IMR-90 (cell line): Measurements from ENCODE around the gene OR6B3. TPM values are rescaled to one million over a fixed set of nuclear protein-coding genes. Genes with fewer than 3 reads are reported as not detected.

Experiments used
- ATAC-seq: fragments of 200-7000 bp; cut with Tn5 transposase; 2 replicates; pipeline ENCODE4 v1.9.1; 2020; ENCODE audit warnings: low read depth, mild to moderate bottlenecking, moderate library complexity
- BruUV-seq: library from RNA; stranded (reverse); fragments of 400-500 nt; replicated peaks from 2 replicates; lab custom pipeline; 2021; lab: Mats Ljungman, UMichigan
- CTCF ChIA-PET: fragments of 300-600 bp; formaldehyde crosslinking; extraction: SDS; loops from one replicate; lab custom pipeline; 2021; ENCODE audit warnings: antibody characterized with exemption; lab: Yijun Ruan, JAX
- POLR2A ChIA-PET: fragments of 300-600 bp; sonication (Branson Sonifier 250); formaldehyde crosslinking; loops from one replicate; lab custom pipeline; 2022; ENCODE audit warnings: antibody characterized with exemption; ENCODE audit not compliant: unreplicated experiment; lab: Charles Lee
- DNase-seq: peaks from one replicate; pipeline ENCODE4 v3.0.0; 2013
- H2AFZ ChIP-seq: replicated peaks from 2 replicates; pipeline ENCODE3; 2013; ENCODE audit warnings: low read length, mild to moderate bottlenecking; ENCODE audit not compliant: poor library complexity
- H2AK5ac ChIP-seq: 2 replicates; pipeline ENCODE4 v1.6.1; 2013; ENCODE audit warnings: low read depth, low read length, inconsistent platforms
- H2AK9ac ChIP-seq: replicated peaks from 2 replicates; pipeline ENCODE3; 2013; ENCODE audit warnings: mild to moderate bottlenecking, low read depth, low read length, moderate library complexity; ENCODE audit not compliant: poor library complexity
- H2BK120ac ChIP-seq: 2 replicates; pipeline ENCODE4 v1.6.1; 2013; ENCODE audit warnings: low read depth, low read length, inconsistent platforms
- H2BK15ac ChIP-seq: 3 replicates; pipeline ENCODE4 v1.6.1; 2013; ENCODE audit warnings: low read depth, low read length, inconsistent platforms
- H2BK20ac ChIP-seq: 2 replicates; pipeline ENCODE4 v1.6.1; 2013; ENCODE audit warnings: low read depth, mild to moderate bottlenecking, inconsistent platforms, low read length, moderate library complexity
- H2BK5ac ChIP-seq: 2 replicates; pipeline ENCODE4 v1.6.1; 2013; ENCODE audit warnings: mild to moderate bottlenecking, low read depth, low read length, inconsistent platforms; ENCODE audit not compliant: poor library complexity, severe bottlenecking
- H3K14ac ChIP-seq: replicated peaks from 2 replicates; pipeline ENCODE4 v1.6.1; 2013; ENCODE audit warnings: low read depth, low read length, inconsistent platforms
- H3K18ac ChIP-seq: 2 replicates; pipeline ENCODE4 v1.6.1; 2013; ENCODE audit warnings: low read depth, low read length, control low read depth
- H3K23ac ChIP-seq: 2 replicates; pipeline ENCODE4 v1.6.1; 2013; ENCODE audit warnings: low read depth, low read length, inconsistent platforms
- H3K27ac ChIP-seq: 2 replicates; pipeline ENCODE4 v1.5.1; 2013; ENCODE audit warnings: mild to moderate bottlenecking, control low read depth, low read length; ENCODE audit not compliant: insufficient read depth
- H3K27me3 ChIP-seq: 2 replicates; pipeline ENCODE4 v1.6.1; 2013; ENCODE audit warnings: low read length; ENCODE audit not compliant: control insufficient read depth, insufficient read depth
- H3K36me3 ChIP-seq: 2 replicates; pipeline ENCODE4 v1.6.1; 2013; ENCODE audit warnings: low read length, mixed read lengths; ENCODE audit not compliant: control insufficient read depth, insufficient read depth
- H3K4ac ChIP-seq: 2 replicates; pipeline ENCODE4 v1.6.1; 2013; ENCODE audit warnings: low read depth, low read length, inconsistent platforms
- H3K4me1 ChIP-seq: 2 replicates; pipeline ENCODE4 v1.6.1; 2013; ENCODE audit warnings: low read length, mixed read lengths; ENCODE audit not compliant: control insufficient read depth, insufficient read depth
- H3K4me2 ChIP-seq: 2 replicates; pipeline ENCODE4 v1.6.1; 2013; ENCODE audit warnings: low read depth, mild to moderate bottlenecking, control low read depth, low read length, moderate library complexity
- H3K4me3 ChIP-seq: 2 replicates; pipeline ENCODE4 v1.5.1; 2013; ENCODE audit warnings: low read depth, mild to moderate bottlenecking, control low read depth, low read length, moderate library complexity; ENCODE audit not compliant: insufficient read depth
- H3K56ac ChIP-seq: 2 replicates; pipeline ENCODE4 v1.6.1; 2013; ENCODE audit warnings: low read length, inconsistent platforms; ENCODE audit not compliant: insufficient read depth; ENCODE audit errors: extremely low read depth
- H3K79me1 ChIP-seq, 2 experiments: 2 replicates each; pipeline ENCODE4 v1.6.1; 2013; ENCODE audit warnings: low read length in 2 of 2, inconsistent platforms in 1 of 2, low read depth in 1 of 2
- H3K9ac ChIP-seq: 2 replicates; pipeline ENCODE4 v1.6.1; 2013; ENCODE audit warnings: low read depth, low read length, control low read depth
- H3K9me1 ChIP-seq: 2 replicates; pipeline ENCODE4 v1.6.1; 2013; ENCODE audit warnings: low read length, inconsistent platforms; ENCODE audit not compliant: insufficient read depth
- H3K9me3 ChIP-seq: 2 replicates; pipeline ENCODE4 v1.6.1; 2013; ENCODE audit warnings: low read length; ENCODE audit not compliant: control insufficient read depth, insufficient read depth
- H4K20me1 ChIP-seq: 2 replicates; pipeline ENCODE4 v1.6.1; 2013; ENCODE audit warnings: low read length, inconsistent platforms; ENCODE audit not compliant: insufficient read depth
- H4K5ac ChIP-seq: 2 replicates; pipeline ENCODE4 v1.6.1; 2013; ENCODE audit warnings: mild to moderate bottlenecking, low read depth, low read length, control low read depth
- H4K8ac ChIP-seq, 2 experiments: 2 replicates each; pipeline ENCODE4 v1.6.1; 2013; ENCODE audit warnings: low read depth in 2 of 2, low read length in 2 of 2, control low read depth in 1 of 2, inconsistent platforms in 1 of 2
- H4K91ac ChIP-seq: 2 replicates; pipeline ENCODE4 v1.6.1; 2013; ENCODE audit warnings: low read depth, low read length, inconsistent platforms; ENCODE audit not compliant: insufficient read depth
- BHLHE40 ChIP-seq: fragments of 150-350 bp; IDR thresholded peaks from 2 replicates; pipeline ENCODE4 v1.6.1; 2016; ENCODE audit warnings: mild to moderate bottlenecking, low read depth, low read length
- CHD1 ChIP-seq: IDR thresholded peaks from 2 replicates; pipeline ENCODE4 v1.6.1; 2012; ENCODE audit warnings: low read depth, low read length, improper control_type of control experiment
- ELK1 ChIP-seq: fragments of 150-350 bp; IDR thresholded peaks from 2 replicates; pipeline ENCODE4 v1.6.1; 2016; ENCODE audit warnings: low read depth, mild to moderate bottlenecking, low read length, moderate library complexity, borderline replicate concordance
- FOS ChIP-seq: fragments of 150-350 bp; IDR thresholded peaks from 2 replicates; pipeline ENCODE4 v1.6.1; 2016; ENCODE audit warnings: low read depth, low read length
- MAFK ChIP-seq: IDR thresholded peaks from 2 replicates; pipeline ENCODE4 v1.6.1; 2012; ENCODE audit warnings: low read depth, low read length, improper control_type of control experiment
- MAZ ChIP-seq: IDR thresholded peaks from 2 replicates; pipeline ENCODE4 v1.6.1; 2012; ENCODE audit warnings: low read depth, mild to moderate bottlenecking, low read length, improper control_type of control experiment, moderate library complexity, borderline replicate concordance
- MXI1 ChIP-seq: IDR thresholded peaks from 2 replicates; pipeline ENCODE4 v1.6.1; 2012; ENCODE audit warnings: low read depth, mild to moderate bottlenecking, low read length, moderate library complexity, borderline replicate concordance
- NFE2L2 ChIP-seq: fragments of 150-350 bp; IDR thresholded peaks from 2 replicates; pipeline ENCODE4 v1.6.1; 2016; ENCODE audit warnings: low read depth, mild to moderate bottlenecking, low read length
- POLR2A ChIP-seq: IDR thresholded peaks from 2 replicates; pipeline ENCODE4 v1.6.1; 2012; ENCODE audit warnings: mild to moderate bottlenecking, low read depth, low read length
- RAD21 ChIP-seq: IDR thresholded peaks from 2 replicates; pipeline ENCODE4 v1.6.1; 2012; ENCODE audit warnings: low read length, improper control_type of control experiment
- RCOR1 ChIP-seq: IDR thresholded peaks from 2 replicates; pipeline ENCODE4 v1.6.1; 2012; ENCODE audit warnings: mild to moderate bottlenecking, low read length, improper control_type of control experiment; ENCODE audit not compliant: insufficient replicate concordance
- RFX5 ChIP-seq: IDR thresholded peaks from 2 replicates; pipeline ENCODE4 v1.8.0; 2012; ENCODE audit warnings: low read depth, mild to moderate bottlenecking, low read length, moderate library complexity
- SMC3 ChIP-seq: fragments of 150-350 bp; IDR thresholded peaks from 2 replicates; pipeline ENCODE4 v1.6.1; 2016; ENCODE audit warnings: low read depth, mild to moderate bottlenecking, antibody characterized with exemption, low read length, moderate library complexity
- WGBS, 2 experiments: methylation state at CpG; one replicate each; pipeline versions ENCODE4 v1.1.5 to v1.1.7; 2013; ENCODE audit warnings: missing lambda C conversion rate in 2 of 2; ENCODE audit not compliant: insufficient read length in 1 of 2; ENCODE audit errors: extremely low coverage in 2 of 2; 5-methylcytosine and 5-hydroxymethylcytosine counted together
- dilution Hi-C: fragments of 300-500 bp; cut with HindIII; formaldehyde crosslinking; loops from one replicate; pipeline ENCODE4 v1.14.3; 2018; ENCODE audit warnings: low sequenced_read_pairs; ENCODE audit not compliant: unreplicated experiment
- in situ Hi-C: fragments of 300-500 bp; cut with MboI; formaldehyde crosslinking; loops from 3 replicates; pipeline ENCODE4 v1.14.3; 2019; ENCODE audit warnings: low sequenced_read_pairs, inconsistent platforms, mixed read lengths
- intact Hi-C: fragments of 100-400 bp; cut with micrococcal nuclease; formaldehyde crosslinking; loops from 2 replicates; pipeline ENCODE4 v1.10.0; 2022
- polyA plus RNA-seq, 3 experiments: library from polyadenylated mRNA; depleted of rRNA; stranded (reverse); fragments of >200 nt; gene quantifications; 2 replicates each; pipeline ENCODE4 v1.2.3, GENCODE V29; 2012; ENCODE audit warnings: low replicate concordance in 1 of 3
- total RNA-seq: library from RNA; depleted of rRNA; stranded (reverse); fragments of >200 nt; gene quantifications from 2 replicates; pipeline ENCODE4 v1.2.3, GENCODE V29; 2012
- TF ChIP-seq, protein P1 (sequence below): conservative IDR thresholded peaks from 2 replicates; pipeline ENCODE4 v1.5.1; 2012; ENCODE audit warnings: mild to moderate bottlenecking, low read depth, low read length, improper control_type of control experiment
- TF ChIP-seq, protein P2 (sequence below): fragments of 150-350 bp; IDR thresholded peaks from 2 replicates; pipeline ENCODE4 v1.6.1; 2017; ENCODE audit warnings: mild to moderate bottlenecking, antibody characterized with exemption, low read length, low read depth

OR6B3 gene
- total and polyA plus RNA-seq, 2 of the 4 experiments (the other 2 are of a cell fraction), result not detected

- intact Hi-C loops, result no loop called here
- POLR2A ChIA-PET, result no interaction called here
- no peak for TF ChIP-seq BHLHE40
- TF ChIP-seq NFE2L2, result no peak
- TF ChIP-seq RFX5, result no peak
- TF ChIP-seq MAZ, result no peak
- no peak for TF ChIP-seq CHD1
- TF ChIP-seq MAFK, result no peak
- no peak for TF ChIP-seq RAD21
- TF ChIP-seq SMC3, result no peak
- no peak for TF ChIP-seq MXI1
- no peak for TF ChIP-seq RCOR1
- TF ChIP-seq, protein P1, sequence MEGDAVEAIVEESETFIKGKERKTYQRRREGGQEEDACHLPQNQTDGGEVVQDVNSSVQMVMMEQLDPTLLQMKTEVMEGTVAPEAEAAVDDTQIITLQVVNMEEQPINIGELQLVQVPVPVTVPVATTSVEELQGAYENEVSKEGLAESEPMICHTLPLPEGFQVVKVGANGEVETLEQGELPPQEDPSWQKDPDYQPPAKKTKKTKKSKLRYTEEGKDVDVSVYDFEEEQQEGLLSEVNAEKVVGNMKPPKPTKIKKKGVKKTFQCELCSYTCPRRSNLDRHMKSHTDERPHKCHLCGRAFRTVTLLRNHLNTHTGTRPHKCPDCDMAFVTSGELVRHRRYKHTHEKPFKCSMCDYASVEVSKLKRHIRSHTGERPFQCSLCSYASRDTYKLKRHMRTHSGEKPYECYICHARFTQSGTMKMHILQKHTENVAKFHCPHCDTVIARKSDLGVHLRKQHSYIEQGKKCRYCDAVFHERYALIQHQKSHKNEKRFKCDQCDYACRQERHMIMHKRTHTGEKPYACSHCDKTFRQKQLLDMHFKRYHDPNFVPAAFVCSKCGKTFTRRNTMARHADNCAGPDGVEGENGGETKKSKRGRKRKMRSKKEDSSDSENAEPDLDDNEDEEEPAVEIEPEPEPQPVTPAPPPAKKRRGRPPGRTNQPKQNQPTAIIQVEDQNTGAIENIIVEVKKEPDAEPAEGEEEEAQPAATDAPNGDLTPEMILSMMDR, result no peak
- TF ChIP-seq FOS, result no peak
- TF ChIP-seq POLR2A, result no peak
- TF ChIP-seq, protein P2, sequence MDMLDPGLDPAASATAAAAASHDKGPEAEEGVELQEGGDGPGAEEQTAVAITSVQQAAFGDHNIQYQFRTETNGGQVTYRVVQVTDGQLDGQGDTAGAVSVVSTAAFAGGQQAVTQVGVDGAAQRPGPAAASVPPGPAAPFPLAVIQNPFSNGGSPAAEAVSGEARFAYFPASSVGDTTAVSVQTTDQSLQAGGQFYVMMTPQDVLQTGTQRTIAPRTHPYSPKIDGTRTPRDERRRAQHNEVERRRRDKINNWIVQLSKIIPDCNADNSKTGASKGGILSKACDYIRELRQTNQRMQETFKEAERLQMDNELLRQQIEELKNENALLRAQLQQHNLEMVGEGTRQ, result no peak
- no peak for TF ChIP-seq ELK1
Observed at GRCh38 chr2:240095556-240096523, 42.5 kb upstream of the OR6B3 start.

More at GRCh38 chr2:240095556-240096523, 42.5 kb upstream of the OR6B3 start:
- Histone ChIP-seq H2AFZ (no peak overlapping the region), H4K20me1 (no peaks in the 10 kb centered on the region), H3K4me2 (no peak overlapping the region), H3K79me1 (no peaks in the 10 kb centered on the region), H2BK20ac (no peak overlapping the region), H3K9ac (no peak overlapping the region), H2BK120ac (no peak overlapping the region), H2AK9ac (peak overlapping the region; percentile 55), H3K9me1 (no peaks in the 10 kb centered on the region), H4K91ac (no peak overlapping the region), H3K14ac (no peak overlapping the region), H3K4me1 (no peaks in the 10 kb centered on the region), H3K9me3 (no peaks in the 10 kb centered on the region), H2AK5ac (no peak overlapping the region), H3K27me3 (peaks cover 22% of the 10 kb centered on the region), H3K56ac (no peak overlapping the region), H3K18ac (no peak overlapping the region), H3K23ac (no peak overlapping the region), H3K4ac (no peak overlapping the region), H2BK15ac (no peak overlapping the region), H3K36me3 (no peaks in the 10 kb centered on the region), H4K8ac (no peak overlapping the region), H2BK5ac (no peak overlapping the region), H3K4me3 (no peak overlapping the region), H3K27ac (no peak overlapping the region), H4K5ac (no peak overlapping the region)
- DNase-seq, result no peak
- BruUV-seq, result no TSS peak
- CTCF ChIA-PET, result no interaction called here
- no peak for ATAC-seq
- in situ Hi-C loops (no loop called here), dilution Hi-C loops (no loop called here)
- 1% methylated on average over 28 of the region's 43 CpGs; no CpG with 5 or more reads in 1 of the 2 experiments for WGBS, 2 experiments
